CD4-positive, alpha-beta T cell (primary cell): Measurements from ENCODE around the gene RGS12. TPM values are rescaled to one million over a fixed set of nuclear protein-coding genes. Genes with fewer than 3 reads are reported as not detected.
A peak's percentile ranks its signal among the peaks of the same experiment; 100 is the strongest.

ENCODE experiments used
- ATAC-seq: fragments of 200-7000 bp; cut with Tn5 transposase; one replicate; pipeline ENCODE4 v1.10.0; 2022; ENCODE audit warnings: mild to moderate bottlenecking; ENCODE audit not compliant: poor library complexity
- CTCF ChIA-PET: fragments of 350-600 bp; sonication (Branson Sonifier 250); formaldehyde crosslinking; loops from one replicate; lab custom pipeline; 2021; ENCODE audit warnings: antibody characterized with exemption, inconsistent platforms; lab: Charles Lee
- POLR2A ChIA-PET: fragments of 350-600 bp; sonication (Branson Sonifier 250); formaldehyde crosslinking; loops from one replicate; lab custom pipeline; 2021; ENCODE audit warnings: antibody characterized with exemption, inconsistent platforms; lab: Charles Lee
- DNase-seq, 14 experiments: peaks; one replicate each; pipeline ENCODE4 v3.0.0-alpha.2; 2013 to 2020; ENCODE audit warnings: mixed read lengths in 2 of 14
- H3K27ac ChIP-seq, 2 donors: one replicate each; pipeline versions ENCODE4 v1.5.1 to v1.7.0; 2013; ENCODE audit warnings: low read length in 2 of 2, low read depth in 1 of 2, mild to moderate bottlenecking in 1 of 2
- H3K27me3 ChIP-seq, 2 experiments: 1 replicate in 1 of 2; 2 replicates in 1 of 2; pipeline versions ENCODE4 v1.6.1 to v1.7.0; 2013; ENCODE audit warnings: low read length in 2 of 2, control low read depth in 1 of 2, mild to moderate bottlenecking in 1 of 2, moderate library complexity in 1 of 2; ENCODE audit not compliant: insufficient read depth in 2 of 2, control insufficient read depth in 1 of 2
- H3K36me3 ChIP-seq: one replicate; pipeline ENCODE4 v1.6.1; 2013; ENCODE audit warnings: low read length, control low read depth; ENCODE audit not compliant: insufficient read depth
- H3K4me1 ChIP-seq: one replicate; pipeline ENCODE4 v1.6.1; 2013; ENCODE audit warnings: low read length, control low read depth; ENCODE audit not compliant: insufficient read depth
- H3K4me3 ChIP-seq: one replicate; pipeline ENCODE4 v1.5.1; 2013; ENCODE audit warnings: mild to moderate bottlenecking, low read length, moderate library complexity
- H3K9me3 ChIP-seq, 2 experiments: 1 replicate in 1 of 2; 2 replicates in 1 of 2; pipeline versions ENCODE4 v1.6.1 to v1.7.0; 2013; ENCODE audit warnings: low read length in 2 of 2, mild to moderate bottlenecking in 2 of 2, control low read depth in 1 of 2, moderate library complexity in 1 of 2; ENCODE audit not compliant: control insufficient read depth in 1 of 2, insufficient read depth in 1 of 2
- H3K27ac Mint-ChIP-seq: one replicate; pipeline ENCODE4 v1.8.0; 2020; ENCODE audit warnings: mixed read lengths
- H3K27me3 Mint-ChIP-seq: one replicate; pipeline ENCODE4 v1.8.0; 2021; ENCODE audit warnings: mixed read lengths
- H3K36me3 Mint-ChIP-seq: one replicate; pipeline ENCODE4 v1.8.0; 2021; ENCODE audit warnings: low read depth, mixed read lengths
- H3K4me1 Mint-ChIP-seq: one replicate; pipeline ENCODE4 v1.8.0; 2021; ENCODE audit warnings: low read depth, mixed read lengths
- H3K4me3 Mint-ChIP-seq: one replicate; pipeline ENCODE4 v1.8.0; 2020; ENCODE audit warnings: mild to moderate bottlenecking, mixed read lengths
- H3K9me3 Mint-ChIP-seq: one replicate; pipeline ENCODE4 v1.8.0; 2020; ENCODE audit warnings: mixed read lengths
- intact Hi-C, 2 experiments: fragments of 100-400 bp; cut with DNase I in 1 of 2; cut with micrococcal nuclease in 1 of 2; formaldehyde crosslinking; loops; one replicate each; pipeline versions ENCODE4 v1.15.1 to v1.9.0; 2023 to 2025; cut with DNase I, micrococcal nuclease
- total RNA-seq, 174 experiments: library from RNA in 2 of 174; stranded (reverse) in 2 of 174; gene quantifications; one replicate each; pipeline ENCODE4 v1.2.3 and lab custom pipeline; 2021 to 2026
- TF ChIP-seq, protein P1 (sequence below): fragments of 200-600 bp; IDR thresholded peaks from one replicate; pipeline ENCODE4 v1.8.0; 2022; ENCODE audit warnings: antibody characterized with exemption, mild to moderate bottlenecking

RGS12 gene
- total RNA-seq, 2 experiments from 2014 or later = 14.1 to 16.9 TPM

DNA sequence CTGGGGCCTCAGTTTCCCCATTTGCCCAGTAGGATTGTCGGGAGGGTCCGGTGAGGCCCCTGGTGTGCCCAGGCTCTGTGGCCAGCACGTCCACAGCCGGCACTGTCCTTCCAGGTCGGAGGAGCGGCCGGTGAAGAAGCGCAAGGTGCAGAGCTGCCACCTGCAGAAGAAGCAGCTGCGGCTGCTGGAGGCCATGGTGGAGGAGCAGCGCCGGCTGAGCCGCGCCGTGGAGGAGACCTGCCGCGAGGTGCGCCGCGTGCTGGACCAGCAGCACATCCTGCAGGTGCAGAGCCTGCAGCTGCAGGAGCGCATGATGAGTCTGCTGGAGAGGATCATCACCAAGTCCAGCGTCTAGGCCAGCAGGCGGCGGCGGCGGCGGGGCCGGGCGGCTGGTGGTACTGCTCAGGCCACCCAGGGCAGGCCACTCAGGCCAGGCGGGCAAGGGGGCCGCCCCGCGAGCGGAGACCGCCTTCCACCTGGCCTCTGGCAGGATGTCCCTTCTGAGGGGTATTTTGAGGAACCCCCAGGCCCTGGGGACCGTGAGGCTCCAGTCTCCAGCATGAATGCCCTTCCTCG, 37.1 kb upstream of the RGS12 start:
- Mint-ChIP-seq H3K36me3 (peaks cover 7% of the 10 kb centered on the region), H3K27ac (no peak overlapping the region), H3K9me3 (no peaks in the 10 kb centered on the region), H3K4me3 (no peak overlapping the region), H3K4me1 (no peaks in the 10 kb centered on the region), H3K27me3 (no peaks in the 10 kb centered on the region)
- Histone ChIP-seq H3K4me1 (no peaks in the 10 kb centered on the region), H3K9me3 (no peaks in the 10 kb centered on the region), H3K27me3 (no peaks in the 10 kb centered on the region), H3K4me3 (no peak overlapping the region), H3K27ac (no peak overlapping the region), H3K36me3 (no peaks in the 10 kb centered on the region)
- ChIA-PET POLR2A (no interaction called here), CTCF (no interaction called here)
- peak in 1 of 14 experiments; percentile 21 for DNase-seq
- intact Hi-C loops = no loop called here
- no peak for ATAC-seq
- TF ChIP-seq, protein P1, sequence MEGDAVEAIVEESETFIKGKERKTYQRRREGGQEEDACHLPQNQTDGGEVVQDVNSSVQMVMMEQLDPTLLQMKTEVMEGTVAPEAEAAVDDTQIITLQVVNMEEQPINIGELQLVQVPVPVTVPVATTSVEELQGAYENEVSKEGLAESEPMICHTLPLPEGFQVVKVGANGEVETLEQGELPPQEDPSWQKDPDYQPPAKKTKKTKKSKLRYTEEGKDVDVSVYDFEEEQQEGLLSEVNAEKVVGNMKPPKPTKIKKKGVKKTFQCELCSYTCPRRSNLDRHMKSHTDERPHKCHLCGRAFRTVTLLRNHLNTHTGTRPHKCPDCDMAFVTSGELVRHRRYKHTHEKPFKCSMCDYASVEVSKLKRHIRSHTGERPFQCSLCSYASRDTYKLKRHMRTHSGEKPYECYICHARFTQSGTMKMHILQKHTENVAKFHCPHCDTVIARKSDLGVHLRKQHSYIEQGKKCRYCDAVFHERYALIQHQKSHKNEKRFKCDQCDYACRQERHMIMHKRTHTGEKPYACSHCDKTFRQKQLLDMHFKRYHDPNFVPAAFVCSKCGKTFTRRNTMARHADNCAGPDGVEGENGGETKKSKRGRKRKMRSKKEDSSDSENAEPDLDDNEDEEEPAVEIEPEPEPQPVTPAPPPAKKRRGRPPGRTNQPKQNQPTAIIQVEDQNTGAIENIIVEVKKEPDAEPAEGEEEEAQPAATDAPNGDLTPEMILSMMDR = no peak

DNA sequence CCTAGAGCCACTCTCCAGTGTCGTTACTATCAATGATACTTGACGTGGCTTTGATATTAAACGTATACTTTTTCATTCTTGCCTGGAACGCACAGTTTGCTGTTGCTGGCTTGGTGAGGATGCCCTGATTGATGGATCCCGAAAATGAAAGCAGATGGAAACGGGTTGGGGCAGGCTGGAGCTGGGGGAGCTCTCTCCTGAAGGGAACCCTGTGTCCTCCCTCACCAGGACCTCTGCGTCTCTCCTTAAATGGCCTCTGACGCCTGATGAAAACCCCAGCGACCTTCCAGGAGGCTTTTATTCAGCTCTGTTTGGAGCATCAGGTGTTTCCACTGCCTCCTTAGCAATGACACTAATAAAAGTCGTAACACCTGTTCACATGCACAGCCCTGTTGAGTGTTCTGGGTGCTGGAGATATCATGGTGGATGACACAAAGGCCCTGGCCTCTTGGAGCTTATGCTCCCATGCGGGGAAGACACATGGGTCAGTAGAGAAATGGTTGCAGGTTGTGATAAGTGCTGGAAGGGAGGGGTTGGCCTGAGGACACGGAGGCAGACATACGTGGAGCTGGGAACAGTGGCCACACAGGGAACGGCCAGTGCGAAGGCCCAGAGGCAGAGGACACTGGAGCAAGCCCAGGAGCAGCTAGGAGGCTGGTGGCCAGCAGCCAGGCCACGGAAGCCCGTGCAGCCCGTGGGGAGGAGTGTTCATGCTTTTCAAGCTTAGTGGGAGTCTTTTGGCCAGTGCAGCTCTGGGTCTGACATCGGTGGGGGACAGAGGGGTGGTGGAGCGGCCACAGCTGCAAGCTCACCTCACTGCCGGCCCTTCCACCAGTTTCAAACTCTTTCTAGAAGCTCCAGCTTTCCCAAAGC, 36.4 kb upstream of the RGS12 start:
- H3K4me3 Mint-ChIP-seq = no peak overlapping the region
- no peak overlapping the region for H3K27ac Mint-ChIP-seq
- no peak overlapping the region for H3K4me3 ChIP-seq
- TF ChIP-seq, protein P1 = no peak
- no peaks in the 10 kb centered on the region for H3K27me3 Mint-ChIP-seq
- H3K27me3 ChIP-seq = no peaks in the 10 kb centered on the region
- intact Hi-C loops = no loop called here
- H3K9me3 ChIP-seq = no peaks in the 10 kb centered on the region
- H3K4me1 Mint-ChIP-seq = no peaks in the 10 kb centered on the region
- CTCF ChIA-PET = no interaction called here
- no peaks in the 10 kb centered on the region for H3K4me1 ChIP-seq
- ATAC-seq = no peak
- DNase-seq = no peak
- H3K27ac ChIP-seq = no peak overlapping the region
- no peaks in the 10 kb centered on the region for H3K9me3 Mint-ChIP-seq
- POLR2A ChIA-PET = no interaction called here
- H3K36me3 ChIP-seq = no peaks in the 10 kb centered on the region
- H3K36me3 Mint-ChIP-seq = peaks cover 7% of the 10 kb centered on the region

DNA sequence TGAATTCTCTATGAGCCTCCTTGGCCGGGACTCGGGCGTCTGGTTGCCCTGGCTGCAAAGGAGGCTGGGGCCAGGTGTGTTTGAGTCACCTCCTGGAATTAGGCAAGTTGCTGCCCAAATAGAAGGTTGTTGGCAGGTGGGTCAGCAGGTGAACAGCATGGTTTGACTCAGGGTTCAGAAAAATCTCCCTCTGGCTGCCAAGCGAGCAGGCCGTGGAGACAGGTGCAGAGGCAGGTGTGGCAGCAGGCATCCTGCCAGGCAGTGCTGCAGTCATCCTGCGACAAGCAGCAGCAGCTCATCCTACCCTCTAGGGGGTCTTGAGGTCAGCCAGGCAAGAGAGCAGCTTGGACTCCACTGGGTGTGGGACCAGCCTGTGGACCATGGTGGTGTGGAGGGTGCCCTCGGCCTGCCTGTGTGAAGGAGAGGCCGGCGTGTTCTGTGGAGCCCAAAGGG, 35.7 kb upstream of the RGS12 start:
- Histone ChIP-seq H3K27ac (no peak overlapping the region), H3K4me3 (no peak overlapping the region), H3K9me3 (no peaks in the 10 kb centered on the region), H3K4me1 (no peaks in the 10 kb centered on the region), H3K36me3 (no peaks in the 10 kb centered on the region), H3K27me3 (no peaks in the 10 kb centered on the region)
- no peak for DNase-seq
- intact Hi-C loops = no loop called here
- Mint-ChIP-seq H3K27me3 (no peaks in the 10 kb centered on the region), H3K9me3 (no peaks in the 10 kb centered on the region), H3K4me1 (no peaks in the 10 kb centered on the region), H3K27ac (no peak overlapping the region), H3K36me3 (peaks cover 7% of the 10 kb centered on the region), H3K4me3 (no peak overlapping the region)
- POLR2A ChIA-PET = no interaction called here
- CTCF ChIA-PET = no interaction called here
- no peak for ATAC-seq
- TF ChIP-seq, protein P1 = no peak
